GM19023 (cell line): ENCODE measurements around the gene ZMYND8.
"Not testable (repeated sequence)": the region's sequence is repeated elsewhere in the genome, so short reads cannot be mapped to it uniquely, and the experiment has no call there.

ENCODE experiments used
- ATAC-seq: cut with Tn5 transposase; IDR thresholded peaks from one replicate; pipeline ENCODE4 v1.9.1; 2021; ENCODE audit warnings: mild to moderate bottlenecking, moderate library complexity; ENCODE audit not compliant: unreplicated experiment

ZMYND8 gene

GRCh38 chr20:47188540-47188939 is 168.0 kb downstream of the ZMYND8 start:
- ATAC-seq = no peak

DNA sequence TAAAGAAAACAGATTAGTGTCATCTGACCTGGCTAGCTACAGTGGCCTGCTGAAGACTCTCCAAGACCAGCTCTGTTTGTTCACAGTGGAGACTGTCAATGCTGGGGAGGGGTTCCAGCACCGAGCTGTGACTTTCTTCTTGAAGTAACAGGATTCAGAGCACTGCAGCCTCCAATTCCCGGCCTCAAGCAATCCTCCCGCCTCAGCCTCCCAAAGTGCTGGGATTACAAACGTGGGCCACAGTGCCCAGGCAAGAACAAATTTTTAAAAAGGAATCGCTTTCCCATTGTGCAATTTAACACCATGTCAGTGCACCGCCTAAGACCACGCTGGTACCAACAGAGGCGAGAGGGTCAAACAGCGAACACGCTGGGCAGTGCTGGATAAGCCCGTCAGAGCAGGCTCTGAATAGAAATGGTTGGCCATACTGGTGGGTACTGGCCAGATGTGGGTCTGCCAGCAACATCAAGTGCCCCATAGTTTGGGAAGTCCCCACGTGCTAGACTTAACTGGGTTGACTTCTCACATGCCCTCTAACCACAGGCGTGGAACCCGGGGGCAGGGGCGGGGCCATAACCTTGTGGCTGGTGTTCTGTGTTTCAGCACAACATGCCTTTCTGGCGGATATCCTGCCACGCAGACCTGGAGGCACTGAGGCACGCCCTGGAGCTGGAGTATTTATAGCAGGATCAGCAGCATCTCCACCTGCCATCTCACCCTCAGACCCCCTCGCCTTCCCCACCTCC is 168.9 kb downstream of the ZMYND8 start:
- ATAC-seq = no peak

- no peak for ATAC-seq
Measured at GRCh38 chr20:47183367-47183766, 173.1 kb downstream of the ZMYND8 start.

GRCh38 chr20:47181056-47181862 is 175.2 kb downstream of the ZMYND8 start:
- ATAC-seq = no peak

DNA sequence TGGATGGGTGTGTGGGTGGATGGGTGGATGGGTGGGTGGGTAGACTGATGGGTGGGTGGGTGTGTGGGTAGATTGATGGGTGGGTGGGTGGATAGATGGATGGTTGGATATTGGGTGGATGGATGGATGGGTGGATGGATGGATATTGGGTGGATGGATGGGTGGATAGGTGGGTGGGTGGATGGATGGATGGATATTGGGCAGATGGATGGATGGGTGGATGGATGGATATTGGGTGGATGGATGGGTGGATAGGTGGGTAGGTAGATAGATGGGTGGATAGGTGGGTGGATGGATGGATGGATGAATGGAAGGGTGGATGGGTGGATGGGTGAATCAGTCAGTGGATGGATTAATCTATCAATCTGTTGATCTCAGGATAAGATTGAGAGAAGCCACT is 177.2 kb downstream of the ZMYND8 start:
- no peak for ATAC-seq

DNA sequence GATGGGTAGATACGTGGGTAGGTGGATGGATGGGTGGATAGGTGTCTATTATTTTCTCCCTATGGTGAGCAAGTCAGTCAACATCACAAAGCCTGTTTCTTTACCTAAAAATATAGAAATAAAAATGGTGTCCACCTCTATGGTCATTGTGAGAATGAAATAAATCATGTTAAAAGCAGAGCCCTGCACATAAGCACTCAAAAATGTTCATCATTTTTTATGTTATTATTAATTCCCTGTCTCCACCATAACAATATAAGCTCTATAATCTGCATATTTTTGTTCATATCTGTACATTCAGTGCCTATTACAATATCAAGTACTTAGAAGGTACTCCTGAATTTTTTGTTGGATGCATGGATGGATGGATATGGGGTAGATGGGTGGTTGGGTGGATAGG is 177.6 kb downstream of the ZMYND8 start:
- ATAC-seq = no peak

- ATAC-seq = no peak
Measured at GRCh38 chr20:47178277-47178676, 178.2 kb downstream of the ZMYND8 start.

GRCh38 chr20:47176217-47176616 is 180.3 kb downstream of the ZMYND8 start:
- not testable (repeated sequence) for ATAC-seq

- ATAC-seq = no peak
Measured at GRCh38 chr20:47175493-47175892, 181.0 kb downstream of the ZMYND8 start.

- ATAC-seq = no peak
Measured at GRCh38 chr20:47174456-47175243, 181.8 kb downstream of the ZMYND8 start.

- no peak for ATAC-seq
Measured at GRCh38 chr20:47173596-47174216, 182.8 kb downstream of the ZMYND8 start.

DNA sequence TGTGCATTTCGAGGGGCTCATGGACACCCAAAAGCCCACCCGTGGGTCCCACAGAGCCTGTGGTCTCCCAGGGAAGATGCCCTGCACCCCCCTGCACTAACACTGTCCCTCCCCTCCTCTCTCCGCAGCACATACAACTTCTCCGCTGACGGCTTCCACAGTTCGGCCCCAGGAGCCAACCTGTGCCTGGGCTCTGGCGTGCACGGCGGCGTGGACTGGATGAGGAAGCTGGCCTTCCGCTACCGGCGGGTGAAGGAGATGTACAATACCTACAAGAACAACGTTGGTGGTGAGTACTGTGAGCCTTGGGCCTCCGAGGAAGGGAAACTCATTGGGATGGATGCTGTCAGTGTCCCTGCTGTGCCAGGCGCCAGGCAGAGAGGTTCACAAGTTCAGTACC is 183.9 kb downstream of the ZMYND8 start:
- no peak for ATAC-seq

DNA sequence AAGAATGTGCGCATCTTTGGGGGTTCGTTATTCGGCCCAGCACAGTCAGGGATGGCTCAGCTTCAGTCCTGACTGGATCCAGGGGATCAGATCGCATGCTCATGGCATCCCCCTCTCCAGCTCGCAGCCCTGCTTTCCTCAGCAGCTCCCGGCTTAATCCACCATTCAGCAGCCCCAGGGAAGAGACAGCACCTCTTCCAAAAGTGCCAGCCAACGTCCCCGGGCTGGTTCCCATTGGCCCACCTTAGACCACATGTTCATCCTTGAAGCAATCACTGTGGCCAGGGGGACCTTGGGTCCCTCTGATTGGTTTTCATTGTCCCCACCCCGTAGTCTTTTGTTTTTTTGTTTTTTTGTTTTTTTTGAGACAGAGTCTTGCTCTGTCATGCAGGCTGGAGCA is 188.7 kb downstream of the ZMYND8 start:
- no peak for ATAC-seq

GRCh38 chr20:47165376-47165865 is 191.1 kb downstream of the ZMYND8 start:
- ATAC-seq = no peak

DNA sequence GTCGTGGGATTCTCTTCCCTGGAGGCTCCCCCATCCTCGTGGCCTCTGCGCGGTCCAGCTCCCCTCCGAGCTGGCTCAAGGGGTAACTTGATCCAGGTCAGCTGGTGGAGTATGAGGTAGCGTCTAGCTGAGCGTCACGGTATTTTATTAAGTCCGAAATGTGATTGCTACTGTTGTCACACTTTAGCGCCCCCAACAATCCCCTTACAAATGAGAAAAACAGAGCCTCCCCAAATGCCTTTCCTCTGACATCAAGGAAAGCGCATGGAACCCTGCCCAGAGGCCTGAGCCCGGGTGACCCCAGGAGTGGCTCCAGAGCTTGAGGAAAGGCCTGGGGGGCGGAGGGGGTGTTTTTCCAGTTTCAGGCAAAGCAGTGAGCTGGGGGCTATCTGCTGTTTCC is 192.4 kb downstream of the ZMYND8 start:
- ATAC-seq = no peak

GRCh38 chr20:47161411-47161810 is 195.1 kb downstream of the ZMYND8 start:
- ATAC-seq = no peak

GRCh38 chr20:47160992-47161391 is 195.5 kb downstream of the ZMYND8 start:
- ATAC-seq = no peak

DNA sequence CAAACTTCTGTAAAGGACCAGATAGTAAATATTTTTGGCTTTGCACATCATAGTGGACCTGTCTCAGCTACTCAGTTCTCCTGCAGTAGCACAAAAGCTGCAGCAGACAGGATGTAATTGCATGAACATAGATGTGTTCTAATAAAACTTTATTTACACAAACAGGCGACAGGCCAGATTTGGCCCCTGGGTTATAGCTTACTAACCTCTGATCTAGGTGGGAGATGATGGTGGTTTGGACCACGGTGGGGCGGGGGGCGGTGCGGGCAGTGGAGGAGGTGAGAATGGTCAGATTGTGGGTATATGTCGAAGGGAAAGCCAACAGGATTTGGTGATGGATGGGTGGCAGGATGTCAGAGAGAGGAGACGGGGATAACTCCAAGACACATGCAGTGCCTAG is 196.3 kb downstream of the ZMYND8 start:
- no peak for ATAC-seq
